Left ventricle myocardium inferior (tissue), 1 donor: ENCODE data around the gene TBX4. TPM values are rescaled to one million over a fixed set of nuclear protein-coding genes. Genes with fewer than 3 reads are reported as not detected.
A peak's percentile ranks its signal among the peaks of the same experiment; 100 is the strongest.

Experiments used
- DNase-seq: peaks from one replicate; pipeline ENCODE4 v3.0.0-alpha.2; 2020
- H3K27ac ChIP-seq: fragments of 200-600 bp; replicated peaks from 2 replicates; pipeline ENCODE4 v1.8.0; 2021
- H3K27me3 ChIP-seq: fragments of 200-600 bp; 2 replicates; pipeline ENCODE4 v1.8.0; 2021; ENCODE audit warnings: low read depth
- H3K36me3 ChIP-seq: fragments of 200-600 bp; 2 replicates; pipeline ENCODE4 v1.8.0; 2021
- H3K4me1 ChIP-seq: fragments of 200-600 bp; 2 replicates; pipeline ENCODE4 v1.8.0; 2021
- H3K4me3 ChIP-seq: fragments of 200-600 bp; 2 replicates; pipeline ENCODE4 v1.8.0; 2021; ENCODE audit warnings: mild to moderate bottlenecking, moderate library complexity
- H3K9me3 ChIP-seq: fragments of 200-600 bp; replicated peaks from 2 replicates; pipeline ENCODE4 v1.8.0; 2021
- intact Hi-C: fragments of 100-400 bp; cut with micrococcal nuclease; formaldehyde crosslinking; loops from one replicate; pipeline ENCODE4 v1.11.0; 2022
- total RNA-seq: library from RNA; stranded (reverse); fragmentation: NEBNext Ultra II Directional; extraction: Animal tissue kit (Norgen Biotek cat#: 25700); gene quantifications from one replicate; pipeline ENCODE4 v1.2.1, GENCODE V29; 2021
- TF ChIP-seq, protein P1 (sequence below): fragments of 200-600 bp; IDR thresholded peaks from 2 replicates; pipeline ENCODE4 v1.8.0; 2021; ENCODE audit warnings: antibody characterized with exemption, mild to moderate bottlenecking, borderline replicate concordance
- donor health status: DM: no; HTN: yes; CAD: no; lungs with severe emphysema.

TBX4 gene
- total RNA-seq, 1 donor from 2014 or later, result not detected

DNA sequence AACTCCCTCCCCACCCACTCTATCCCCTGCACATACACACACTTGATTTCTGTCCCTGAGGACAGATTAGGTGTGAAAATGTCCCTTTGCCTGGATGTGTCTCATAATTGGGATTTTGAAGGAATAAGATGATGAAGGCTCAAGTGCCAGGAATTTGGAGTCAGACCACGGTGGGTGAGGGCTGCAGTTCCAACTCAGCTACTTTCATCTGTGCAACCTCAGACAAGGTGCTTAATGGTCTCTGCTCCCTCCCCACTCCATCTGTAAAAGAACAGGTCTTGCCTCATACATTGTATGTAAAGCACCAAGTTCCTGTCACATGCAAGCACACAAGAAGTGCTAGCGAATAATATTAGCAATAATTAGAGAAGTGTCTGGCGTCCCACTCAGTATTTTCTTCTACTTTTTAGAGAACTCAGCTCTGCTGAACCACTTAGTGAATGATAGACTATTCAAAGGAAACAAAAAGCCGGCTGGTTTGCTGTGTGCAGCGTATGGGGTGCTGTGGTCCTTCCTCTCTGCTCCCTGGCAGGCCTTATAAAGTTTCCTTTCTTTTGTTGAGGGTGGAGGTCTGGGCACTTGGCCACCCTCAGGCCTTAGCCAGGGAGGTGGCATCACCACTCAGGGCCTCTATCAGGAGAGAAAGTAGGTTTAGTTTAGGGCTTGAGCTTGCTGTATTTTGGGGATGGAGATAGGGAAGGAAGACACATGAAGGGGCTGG is 6.4 kb downstream of the TBX4 start:
- H3K27me3 ChIP-seq, result peaks cover 100% of the 10 kb centered on the region
- H3K27ac ChIP-seq, result no peak overlapping the region
- no peaks in the 10 kb centered on the region for H3K36me3 ChIP-seq
- DNase-seq, result no peak
- TF ChIP-seq, protein P1, sequence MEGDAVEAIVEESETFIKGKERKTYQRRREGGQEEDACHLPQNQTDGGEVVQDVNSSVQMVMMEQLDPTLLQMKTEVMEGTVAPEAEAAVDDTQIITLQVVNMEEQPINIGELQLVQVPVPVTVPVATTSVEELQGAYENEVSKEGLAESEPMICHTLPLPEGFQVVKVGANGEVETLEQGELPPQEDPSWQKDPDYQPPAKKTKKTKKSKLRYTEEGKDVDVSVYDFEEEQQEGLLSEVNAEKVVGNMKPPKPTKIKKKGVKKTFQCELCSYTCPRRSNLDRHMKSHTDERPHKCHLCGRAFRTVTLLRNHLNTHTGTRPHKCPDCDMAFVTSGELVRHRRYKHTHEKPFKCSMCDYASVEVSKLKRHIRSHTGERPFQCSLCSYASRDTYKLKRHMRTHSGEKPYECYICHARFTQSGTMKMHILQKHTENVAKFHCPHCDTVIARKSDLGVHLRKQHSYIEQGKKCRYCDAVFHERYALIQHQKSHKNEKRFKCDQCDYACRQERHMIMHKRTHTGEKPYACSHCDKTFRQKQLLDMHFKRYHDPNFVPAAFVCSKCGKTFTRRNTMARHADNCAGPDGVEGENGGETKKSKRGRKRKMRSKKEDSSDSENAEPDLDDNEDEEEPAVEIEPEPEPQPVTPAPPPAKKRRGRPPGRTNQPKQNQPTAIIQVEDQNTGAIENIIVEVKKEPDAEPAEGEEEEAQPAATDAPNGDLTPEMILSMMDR, result no peak
- H3K4me3 ChIP-seq, result no peak overlapping the region
- intact Hi-C loops, result no loop called here
- no peaks in the 10 kb centered on the region for H3K9me3 ChIP-seq
- H3K4me1 ChIP-seq, result peaks cover 31% of the 10 kb centered on the region

DNA sequence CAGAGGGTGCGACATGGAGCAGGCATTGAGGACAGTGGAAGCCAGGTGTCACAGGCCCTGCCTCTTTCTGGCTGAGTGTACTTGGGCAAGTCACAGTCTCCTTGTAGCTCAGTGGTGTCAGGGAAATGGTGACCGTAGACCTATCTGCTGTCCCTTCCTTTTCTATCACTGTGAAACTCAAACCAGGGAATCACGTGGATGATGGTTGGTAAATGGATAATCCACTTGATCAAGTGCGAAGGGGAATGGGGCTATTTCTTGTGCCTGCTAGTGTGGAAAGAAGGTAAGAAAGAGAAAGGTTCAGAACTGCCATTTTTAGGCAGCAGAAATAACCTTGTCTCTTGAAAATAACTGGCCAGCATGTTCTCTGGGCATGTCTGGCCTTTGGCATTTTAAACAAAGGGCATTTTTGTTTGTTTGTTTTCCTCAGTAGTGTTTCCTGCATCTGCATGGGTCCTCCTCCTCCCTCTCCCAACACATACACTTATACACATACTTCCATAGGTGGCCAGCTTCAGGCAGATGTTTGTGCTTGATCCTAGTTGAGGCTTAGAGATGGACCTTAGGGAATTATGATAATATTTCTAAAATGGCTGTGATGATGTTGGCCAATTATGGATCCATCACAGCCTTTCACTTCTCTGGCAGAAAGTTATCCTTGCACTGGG is 7.1 kb downstream of the TBX4 start:
- Histone ChIP-seq H3K27ac (no peak overlapping the region), H3K4me3 (no peak overlapping the region), H3K27me3 (peaks cover 100% of the 10 kb centered on the region), H3K9me3 (no peaks in the 10 kb centered on the region), H3K4me1 (peaks cover 27% of the 10 kb centered on the region), H3K36me3 (no peaks in the 10 kb centered on the region)
- intact Hi-C loops, result no loop called here
- DNase-seq, result no peak
- TF ChIP-seq, protein P1, result no peak

DNA sequence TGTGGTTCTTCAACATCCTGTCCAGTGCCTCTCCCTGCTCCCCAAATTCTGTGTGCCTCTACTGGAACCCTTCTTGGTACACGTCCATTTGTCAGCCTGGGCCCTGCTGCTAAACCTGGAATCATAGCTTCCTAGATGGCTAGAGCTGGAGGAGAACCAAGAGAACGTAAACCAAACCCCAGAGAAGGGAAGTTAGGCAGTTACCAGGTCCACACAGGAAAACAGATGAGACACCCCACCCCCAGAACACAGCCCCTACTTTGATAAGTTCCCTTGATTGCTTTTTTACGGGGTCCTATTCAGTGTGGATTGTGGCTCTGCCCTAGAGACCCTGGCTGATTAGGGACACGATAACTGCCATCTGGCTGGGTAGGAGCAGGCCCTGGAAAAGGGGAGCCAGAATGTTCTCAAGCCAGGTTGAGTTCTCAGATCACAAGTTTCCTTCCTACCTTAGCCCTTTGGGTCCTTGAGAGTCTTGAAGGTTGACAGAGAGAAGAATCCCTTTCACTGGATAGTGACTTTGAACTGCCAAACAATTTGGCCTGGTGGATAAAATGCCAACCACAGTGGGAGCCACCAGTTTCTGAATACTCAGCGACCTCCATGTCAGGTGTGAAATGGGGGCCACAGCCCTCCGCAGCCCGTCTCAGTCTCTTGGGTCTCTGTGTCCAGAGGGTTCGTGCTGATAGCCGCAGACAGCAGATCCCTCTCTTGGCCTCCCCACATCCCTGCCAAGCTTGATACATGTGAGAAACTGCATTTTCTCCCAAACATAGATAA is 7.9 kb downstream of the TBX4 start:
- Histone ChIP-seq H3K9me3 (no peaks in the 10 kb centered on the region), H3K27ac (no peak overlapping the region), H3K36me3 (no peaks in the 10 kb centered on the region), H3K4me1 (peaks cover 20% of the 10 kb centered on the region), H3K27me3 (peaks cover 100% of the 10 kb centered on the region), H3K4me3 (no peak overlapping the region)
- no peak for DNase-seq
- intact Hi-C loops, result no loop called here
- TF ChIP-seq, protein P1, result no peak

DNA sequence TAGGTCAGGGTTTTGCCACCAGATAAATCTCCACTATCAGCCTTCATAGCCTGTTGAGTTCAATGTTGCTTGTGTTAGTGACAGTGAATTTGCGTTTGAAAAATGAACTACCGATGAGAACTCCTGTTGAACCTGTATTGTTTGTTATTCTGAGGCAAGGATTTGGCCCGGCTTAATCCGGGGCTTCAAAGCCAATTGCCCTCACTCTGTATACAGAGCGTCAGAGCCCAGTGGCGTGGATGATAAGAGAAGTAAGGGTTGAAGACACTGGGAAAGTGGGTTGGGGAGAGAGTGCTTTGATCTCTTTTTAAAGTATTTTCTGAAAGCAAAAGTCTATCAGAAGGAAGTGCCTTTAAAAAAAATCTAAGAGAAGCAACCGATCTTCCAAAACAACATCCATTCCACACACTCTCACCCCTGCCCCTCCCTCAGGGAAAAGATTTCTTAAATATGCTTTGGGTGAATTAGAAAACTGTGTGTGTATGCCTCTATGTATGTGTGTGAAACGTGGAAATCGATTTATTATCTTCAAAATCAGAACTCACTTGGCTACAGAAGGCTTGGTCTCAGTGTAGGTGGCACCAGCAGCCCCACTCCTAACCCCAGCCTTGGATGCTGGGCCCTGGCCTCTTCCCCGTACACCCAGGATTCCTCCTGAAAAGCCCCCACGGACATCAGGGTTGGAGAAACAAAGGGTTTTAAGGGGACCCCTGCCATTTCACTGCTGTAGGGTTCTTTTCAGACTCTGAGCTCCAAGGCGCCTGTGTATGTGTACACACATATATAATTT is 8.8 kb downstream of the TBX4 start:
- intact Hi-C loops, result no loop called here
- H3K27me3 ChIP-seq, result peaks cover 100% of the 10 kb centered on the region
- no peak for DNase-seq
- no peaks in the 10 kb centered on the region for H3K36me3 ChIP-seq
- no peaks in the 10 kb centered on the region for H3K9me3 ChIP-seq
- H3K27ac ChIP-seq, result no peak overlapping the region
- TF ChIP-seq, protein P1, result no peak
- H3K4me3 ChIP-seq, result no peak overlapping the region
- peaks cover 20% of the 10 kb centered on the region for H3K4me1 ChIP-seq

DNA sequence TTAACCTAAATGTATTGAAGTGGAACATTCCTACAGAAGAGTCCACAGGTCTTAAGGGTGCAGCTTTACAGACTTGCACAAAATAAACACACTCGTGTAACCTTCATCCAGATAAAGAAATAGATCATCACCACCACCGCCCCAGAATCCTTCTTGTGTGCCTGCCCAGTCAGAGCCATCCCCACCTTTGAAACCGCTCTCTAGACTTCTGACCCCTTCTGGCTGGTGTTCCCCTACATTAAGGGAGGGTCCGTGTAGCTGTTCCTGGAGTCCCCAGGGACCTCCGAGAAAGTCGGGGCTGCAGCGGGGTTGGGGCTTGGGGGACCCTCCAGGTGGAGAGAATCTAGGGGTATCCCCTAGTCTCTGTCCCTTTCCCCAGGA is 9.4 kb downstream of the TBX4 start:
- Histone ChIP-seq H3K27ac (no peak overlapping the region), H3K4me1 (peaks cover 20% of the 10 kb centered on the region), H3K9me3 (no peaks in the 10 kb centered on the region), H3K27me3 (peaks cover 100% of the 10 kb centered on the region), H3K4me3 (peak overlapping the region; percentile 44), H3K36me3 (no peaks in the 10 kb centered on the region)
- intact Hi-C loops, result no loop called here
- DNase-seq, result no peak
- TF ChIP-seq, protein P1, result no peak
